ENCODE data around the gene STX8.
"Not testable (repeated sequence)": the region's sequence is repeated elsewhere in the genome, so short reads cannot be mapped to it uniquely, and the experiment has no call there.

The STX8 gene

GRCh38 chr17:9575381-9576101 is at the start of gene STX8:
Gene STX8 (minus strand): TSS chr17:9575820. CDS start chr17:9575808, 12 bp downstream.
- DNase-seq, result peak; percentile 89

DNA sequence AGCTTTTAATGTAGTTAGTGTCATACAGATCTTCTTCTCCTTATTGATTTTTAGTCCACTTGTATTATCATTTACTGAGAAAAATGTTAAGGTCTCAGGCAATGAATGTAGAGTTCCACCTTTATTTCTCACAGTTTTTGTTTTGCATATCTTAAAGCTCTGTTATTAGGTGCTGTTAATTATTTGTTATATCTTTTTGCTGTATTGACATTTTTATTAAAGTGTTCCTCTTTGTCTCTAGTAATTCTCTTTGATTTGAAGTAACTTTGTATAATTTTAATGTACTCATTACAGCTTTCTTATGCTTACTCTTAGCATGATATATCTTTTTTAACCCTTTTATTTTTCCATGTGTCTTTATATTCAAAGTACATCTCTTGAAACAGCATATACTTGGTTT is 47.3 kb upstream of the STX8 start:
- DNase-seq, result no peak

GRCh38 chr17:9615486-9615885 is 39.9 kb upstream of the STX8 start:
- DNase-seq, result no peak

DNA sequence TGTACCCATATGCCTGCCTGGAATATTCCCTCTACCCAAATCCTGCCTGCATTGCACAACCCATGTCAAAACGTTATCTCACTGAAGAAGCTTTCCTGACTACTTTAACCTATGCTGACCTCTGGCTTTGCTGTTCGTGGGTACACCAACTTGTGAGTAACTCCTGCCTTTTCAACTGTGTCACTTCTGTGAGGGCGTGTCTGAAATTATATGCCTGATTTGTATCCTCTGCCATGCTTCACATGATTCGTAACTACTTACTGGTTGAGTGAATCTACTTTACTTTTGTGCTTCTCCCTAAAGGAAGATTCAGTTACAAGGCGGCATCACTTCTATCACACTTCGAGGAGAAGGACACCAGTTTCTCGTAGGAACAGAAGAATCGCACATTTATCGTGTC is 36.4 kb upstream of the STX8 start:
- DNase-seq, result no peak

- no peak for DNase-seq
These were observed 35.9 kb upstream of the STX8 start for GRCh38 chr17:9611557-9611956.

DNA sequence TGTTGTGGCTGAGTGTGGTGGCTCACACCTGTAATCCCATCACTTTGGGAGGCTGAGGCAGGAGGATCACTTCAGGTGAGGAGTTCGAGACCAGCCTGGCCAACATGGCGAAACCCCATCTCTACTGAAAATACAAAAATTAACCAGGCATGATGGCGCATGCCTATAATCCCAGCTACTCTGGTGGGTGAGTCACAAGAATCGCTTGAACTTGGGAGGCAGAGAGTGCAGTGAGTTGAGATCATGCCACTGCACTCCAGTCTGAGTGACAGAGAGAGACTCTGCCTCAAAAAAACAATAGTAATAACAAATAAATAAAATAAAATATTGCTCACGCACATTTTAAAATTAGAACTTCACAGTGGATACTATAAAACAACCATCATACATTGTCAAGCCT is 31.4 kb upstream of the STX8 start:
- DNase-seq, result not testable (repeated sequence)

DNA sequence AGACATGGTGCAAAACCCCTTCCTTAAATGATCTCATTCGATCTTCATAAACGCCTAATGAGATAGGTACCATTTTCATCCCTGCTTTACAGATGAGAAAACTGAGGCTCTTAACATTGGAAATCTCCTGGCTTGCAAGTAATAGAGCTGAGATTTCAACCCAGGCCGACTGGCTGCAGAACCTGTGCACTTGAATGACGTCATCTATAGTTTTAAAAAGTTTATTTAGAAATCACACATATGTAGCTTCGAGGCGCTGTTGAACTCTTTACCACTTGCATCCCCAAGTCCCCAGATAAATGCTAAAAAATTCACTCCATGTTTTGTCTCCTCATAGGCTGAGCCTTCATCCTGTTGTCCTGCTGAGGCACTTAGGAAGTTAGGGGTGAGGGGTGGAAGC is 30.8 kb upstream of the STX8 start:
- DNase-seq, result no peak

GRCh38 chr17:9604583-9604982 is 29.0 kb upstream of the STX8 start:
- DNase-seq, result not testable (repeated sequence)

- DNase-seq, result no peak
These were observed 23.0 kb upstream of the STX8 start for GRCh38 chr17:9598661-9599060.

DNA sequence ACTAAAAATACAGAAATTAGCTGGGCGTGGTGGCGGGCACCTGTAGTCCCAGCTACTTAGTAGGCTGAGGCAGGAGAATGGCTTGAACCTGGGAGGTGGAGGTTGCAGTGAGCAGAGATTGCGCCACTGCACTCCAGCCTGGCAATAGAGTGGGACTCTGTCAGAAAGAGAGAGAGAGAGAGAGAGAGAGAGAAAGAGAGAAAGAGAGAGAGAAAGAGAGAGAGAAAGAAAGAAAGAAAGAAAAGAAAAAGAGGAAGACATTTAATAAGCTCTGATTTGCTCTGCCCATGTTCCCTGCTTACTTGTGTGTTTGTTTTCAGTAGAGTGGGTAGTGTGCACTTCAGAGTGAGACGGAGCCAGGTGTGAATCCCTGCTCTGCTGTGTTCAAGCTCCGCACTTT is 22.0 kb upstream of the STX8 start:
- DNase-seq, result not testable (repeated sequence)

DNA sequence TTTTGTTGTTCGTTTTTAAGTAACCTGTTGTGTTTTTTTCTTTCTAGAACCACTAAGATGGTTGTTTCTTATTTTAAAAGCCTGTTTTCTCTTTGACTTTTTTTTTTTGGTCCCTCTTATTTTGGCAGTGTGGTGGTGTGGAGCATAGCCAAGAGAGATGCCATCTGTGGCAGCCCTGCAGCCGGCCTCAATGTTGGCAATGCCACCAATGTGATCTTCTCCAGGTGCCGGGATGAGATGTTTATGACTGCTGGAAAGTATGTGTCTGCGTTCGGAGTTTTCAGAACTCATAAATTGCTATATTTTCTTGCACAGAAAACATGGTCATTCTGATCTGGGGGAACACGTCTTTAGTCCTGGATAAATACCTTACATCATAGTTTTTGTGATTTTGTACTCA is 18.4 kb upstream of the STX8 start:
- no peak for DNase-seq

DNA sequence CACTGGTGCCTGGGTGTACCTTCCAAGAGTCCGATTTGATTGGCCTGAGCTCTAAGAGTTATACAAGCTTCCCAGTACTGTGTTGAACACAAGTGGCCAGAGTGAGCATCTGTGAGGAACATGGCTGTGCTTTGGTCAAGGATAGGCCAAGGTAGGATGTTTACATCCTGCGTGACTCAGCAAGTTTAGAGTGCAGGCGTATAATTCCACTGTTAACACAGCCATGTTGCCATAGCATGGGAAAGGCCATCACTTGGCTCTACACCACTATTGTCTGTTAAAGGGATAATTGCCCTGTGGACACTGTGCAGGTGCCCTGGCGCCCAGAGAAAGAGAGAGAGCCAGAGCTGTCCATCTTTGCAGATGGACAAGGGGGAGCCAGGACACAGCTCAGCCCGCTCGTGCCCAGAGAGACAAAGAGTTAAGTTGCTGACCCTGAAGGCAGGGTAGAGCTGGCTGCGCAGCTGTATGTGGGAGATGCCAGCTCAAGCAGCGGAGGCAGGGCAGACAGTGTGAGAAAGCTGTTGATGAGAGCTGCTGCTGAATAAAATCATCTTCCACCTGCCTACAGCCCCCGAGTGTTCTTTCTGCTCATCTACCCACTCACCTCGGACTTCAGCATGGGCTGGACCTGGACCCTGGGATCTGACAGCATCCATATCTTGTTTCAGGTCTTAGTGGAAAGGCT is 12.5 kb upstream of the STX8 start:
- no peak for DNase-seq

GRCh38 chr17:9577373-9577709 is 1.7 kb upstream of the STX8 start:
- no peak for DNase-seq

DNA sequence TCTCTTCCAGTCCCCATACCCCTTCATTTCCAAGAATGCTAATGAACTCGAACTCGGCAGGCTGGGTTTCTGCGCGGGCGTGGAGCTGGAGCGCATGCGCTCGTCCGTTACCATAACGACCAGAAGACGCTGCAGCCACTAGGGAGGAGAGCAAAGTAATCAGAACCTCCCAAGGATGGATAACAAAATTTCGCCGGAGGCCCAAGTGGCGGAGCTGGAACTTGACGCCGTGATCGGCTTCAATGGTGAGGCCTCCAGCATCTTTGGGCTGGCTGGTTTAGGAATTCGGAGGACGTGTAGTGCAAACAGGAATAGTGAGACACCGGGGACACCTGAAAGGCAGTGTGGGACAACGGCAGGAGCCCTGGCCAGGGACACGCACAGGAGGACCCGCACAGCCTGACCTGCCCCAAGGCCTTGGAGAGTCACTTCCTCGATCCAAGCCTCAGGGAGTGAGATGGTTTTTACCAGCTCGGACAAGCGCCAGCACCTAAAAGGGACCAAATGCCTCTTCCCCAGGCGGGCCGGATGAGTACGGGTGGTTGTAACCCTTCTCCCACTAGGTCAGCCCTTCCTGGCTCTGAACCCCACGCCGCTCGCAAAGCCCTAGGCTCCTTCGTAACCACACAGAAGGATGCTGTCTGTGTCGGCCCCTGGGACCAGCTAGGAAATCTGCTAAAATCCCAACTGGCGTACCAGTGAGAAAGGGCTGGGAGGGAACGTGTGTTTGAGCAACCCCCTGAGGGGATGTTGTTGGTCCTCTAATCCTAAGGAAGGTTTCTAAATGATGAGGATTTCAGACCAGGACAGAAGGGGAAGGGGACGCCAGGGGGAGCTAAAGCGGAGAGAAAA is 1.1 kb upstream of the STX8 start, which contains the start of gene CFAP52:
TSS of gene CFAP52 (plus strand) at position 122 of the 852 bp plus-strand sequence. CDS start at position 176, 54 bp downstream.
- DNase-seq, result peak; percentile 82

DNA sequence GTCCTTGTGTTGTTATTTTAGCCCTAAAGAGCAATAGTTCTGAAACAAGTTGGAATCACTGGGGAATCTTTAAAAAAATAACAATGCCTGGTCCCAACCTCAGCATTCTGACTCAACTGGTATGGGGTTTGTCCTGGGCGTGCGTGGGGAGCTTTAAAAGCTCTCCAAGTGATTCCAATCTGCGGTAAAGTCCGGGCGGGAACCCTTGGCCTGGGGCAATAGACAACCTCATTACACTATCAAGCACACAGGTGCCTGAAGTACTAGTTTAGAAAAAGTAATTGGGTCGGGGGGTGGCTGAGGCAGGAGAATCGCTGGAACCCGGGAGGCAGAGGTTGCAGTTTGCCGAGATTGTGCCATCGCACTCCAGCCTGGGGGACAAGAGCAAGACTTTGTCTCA is 4.4 kb downstream of the STX8 start:
- DNase-seq, result no peak

GRCh38 chr17:9568957-9569588 is 6.5 kb downstream of the STX8 start:
- DNase-seq, result no peak

DNA sequence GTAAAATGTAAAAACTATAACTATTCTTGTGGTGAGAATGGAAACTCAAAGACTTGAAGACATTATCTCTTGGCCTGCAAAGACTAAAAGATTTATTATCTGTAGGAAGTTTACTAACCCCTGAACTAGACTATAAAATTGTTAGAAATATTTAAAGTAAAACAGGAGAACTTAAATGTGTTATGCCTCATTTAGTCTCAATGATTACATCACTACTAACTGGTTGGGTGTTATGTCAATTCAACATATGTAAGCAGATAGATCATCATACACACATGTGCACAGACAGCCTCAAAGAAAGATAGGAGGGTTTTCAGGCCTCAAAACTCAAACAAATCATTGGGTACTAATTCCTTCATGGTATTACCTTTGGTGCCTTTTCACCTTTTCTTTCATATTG is 7.6 kb downstream of the STX8 start:
- DNase-seq, result no peak

- DNase-seq, result not testable (repeated sequence)
These were observed 8.9 kb downstream of the STX8 start for GRCh38 chr17:9566739-9567138.

DNA sequence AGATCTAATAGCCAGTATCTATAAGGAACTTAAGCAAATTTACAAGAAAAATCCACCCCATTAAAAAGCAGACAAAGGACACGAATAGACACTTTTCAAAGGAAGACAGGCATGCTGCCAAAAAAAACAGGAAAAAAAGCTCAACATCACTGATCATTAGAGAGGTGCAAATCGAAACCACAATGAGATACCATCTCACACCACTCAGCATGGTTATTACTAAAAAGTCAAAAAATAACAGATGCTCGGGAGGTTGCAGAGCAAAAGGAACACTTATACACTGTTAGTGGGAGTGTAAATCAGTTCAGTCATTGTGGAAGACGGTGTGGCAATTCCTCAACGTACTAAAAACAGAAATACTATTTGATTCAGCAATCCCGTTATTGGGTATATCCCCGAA is 9.6 kb downstream of the STX8 start:
- DNase-seq, result no peak

DNA sequence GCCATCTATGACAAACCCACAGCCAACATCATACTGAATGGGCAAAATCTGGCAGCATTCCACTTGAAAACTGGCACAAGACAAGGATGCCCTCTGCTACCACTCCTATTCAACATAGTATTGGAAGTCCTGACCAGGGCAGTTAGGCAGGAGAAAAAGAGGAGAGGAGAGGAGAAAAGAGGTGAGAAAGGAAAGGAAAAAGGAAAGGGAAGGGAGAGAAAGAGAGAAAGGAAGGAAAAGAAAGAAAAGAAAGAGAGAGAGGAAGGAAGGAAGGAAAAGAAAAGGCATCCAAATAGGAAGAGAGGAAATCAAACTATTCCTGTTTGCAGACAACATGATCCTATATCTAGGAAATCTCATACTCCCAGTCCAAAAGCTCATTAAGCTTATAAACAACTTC is 11.5 kb downstream of the STX8 start:
- DNase-seq, result no peak

- DNase-seq, result no peak
These were observed 17.8 kb downstream of the STX8 start for GRCh38 chr17:9557857-9558256.

- DNase-seq, result no peak
These were observed 18.4 kb downstream of the STX8 start for GRCh38 chr17:9557161-9557755.

DNA sequence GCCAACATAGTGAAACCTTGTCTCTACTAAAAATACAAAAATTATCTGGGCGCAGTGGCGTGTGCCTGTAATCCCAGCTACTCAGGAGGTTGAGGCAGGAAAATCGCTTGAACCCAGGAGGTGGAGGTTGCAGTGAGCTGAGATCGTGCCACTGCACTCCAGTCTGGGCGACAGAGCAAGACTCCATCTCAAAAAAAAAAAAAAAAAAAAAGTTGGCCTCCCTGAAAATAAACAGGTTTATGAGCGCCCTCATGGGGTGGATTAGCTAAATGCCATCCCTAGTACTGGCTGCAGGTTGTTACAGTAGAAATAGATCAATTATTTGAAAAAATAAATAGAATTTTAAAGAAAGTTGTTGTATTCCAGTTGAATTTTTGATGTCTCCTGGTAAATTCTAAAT is 20.9 kb downstream of the STX8 start:
- DNase-seq, result peak; percentile 55

Data from EL (cell line).